ENCODE measurements around the gene LGALS1.

GRCh38 chr22:37625737-37626136, 49.7 kb upstream of the LGALS1 start:
- TF ChIP-seq JUND (IDR thresholded peaks at IDR 0.05) (no peak), POLR2AphosphoS5 (IDR thresholded peaks at IDR 0.05; ENCODE audit: low read depth, low read length) (no peak), EP300 (IDR thresholded peaks at IDR 0.05; ENCODE audit: borderline replicate concordance in 1 of 2, low read depth in 1 of 2, low read length in 1 of 2) (no peak), MAX (IDR thresholded peaks at IDR 0.05; ENCODE audit: low read depth) (no peak), GABPA (IDR thresholded peaks at IDR 0.05; ENCODE audit: low read depth) (no peak)
- TF ChIP-seq, protein P1, sequence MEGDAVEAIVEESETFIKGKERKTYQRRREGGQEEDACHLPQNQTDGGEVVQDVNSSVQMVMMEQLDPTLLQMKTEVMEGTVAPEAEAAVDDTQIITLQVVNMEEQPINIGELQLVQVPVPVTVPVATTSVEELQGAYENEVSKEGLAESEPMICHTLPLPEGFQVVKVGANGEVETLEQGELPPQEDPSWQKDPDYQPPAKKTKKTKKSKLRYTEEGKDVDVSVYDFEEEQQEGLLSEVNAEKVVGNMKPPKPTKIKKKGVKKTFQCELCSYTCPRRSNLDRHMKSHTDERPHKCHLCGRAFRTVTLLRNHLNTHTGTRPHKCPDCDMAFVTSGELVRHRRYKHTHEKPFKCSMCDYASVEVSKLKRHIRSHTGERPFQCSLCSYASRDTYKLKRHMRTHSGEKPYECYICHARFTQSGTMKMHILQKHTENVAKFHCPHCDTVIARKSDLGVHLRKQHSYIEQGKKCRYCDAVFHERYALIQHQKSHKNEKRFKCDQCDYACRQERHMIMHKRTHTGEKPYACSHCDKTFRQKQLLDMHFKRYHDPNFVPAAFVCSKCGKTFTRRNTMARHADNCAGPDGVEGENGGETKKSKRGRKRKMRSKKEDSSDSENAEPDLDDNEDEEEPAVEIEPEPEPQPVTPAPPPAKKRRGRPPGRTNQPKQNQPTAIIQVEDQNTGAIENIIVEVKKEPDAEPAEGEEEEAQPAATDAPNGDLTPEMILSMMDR (IDR thresholded peaks at IDR 0.05) = no peak
- TF ChIP-seq, protein P2, sequence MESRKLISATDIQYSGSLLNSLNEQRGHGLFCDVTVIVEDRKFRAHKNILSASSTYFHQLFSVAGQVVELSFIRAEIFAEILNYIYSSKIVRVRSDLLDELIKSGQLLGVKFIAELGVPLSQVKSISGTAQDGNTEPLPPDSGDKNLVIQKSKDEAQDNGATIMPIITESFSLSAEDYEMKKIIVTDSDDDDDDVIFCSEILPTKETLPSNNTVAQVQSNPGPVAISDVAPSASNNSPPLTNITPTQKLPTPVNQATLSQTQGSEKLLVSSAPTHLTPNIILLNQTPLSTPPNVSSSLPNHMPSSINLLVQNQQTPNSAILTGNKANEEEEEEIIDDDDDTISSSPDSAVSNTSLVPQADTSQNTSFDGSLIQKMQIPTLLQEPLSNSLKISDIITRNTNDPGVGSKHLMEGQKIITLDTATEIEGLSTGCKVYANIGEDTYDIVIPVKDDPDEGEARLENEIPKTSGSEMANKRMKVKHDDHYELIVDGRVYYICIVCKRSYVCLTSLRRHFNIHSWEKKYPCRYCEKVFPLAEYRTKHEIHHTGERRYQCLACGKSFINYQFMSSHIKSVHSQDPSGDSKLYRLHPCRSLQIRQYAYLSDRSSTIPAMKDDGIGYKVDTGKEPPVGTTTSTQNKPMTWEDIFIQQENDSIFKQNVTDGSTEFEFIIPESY (IDR thresholded peaks at IDR 0.05; ENCODE audit: borderline replicate concordance, low read depth) = no peak
- TF ChIP-seq, protein P3, sequence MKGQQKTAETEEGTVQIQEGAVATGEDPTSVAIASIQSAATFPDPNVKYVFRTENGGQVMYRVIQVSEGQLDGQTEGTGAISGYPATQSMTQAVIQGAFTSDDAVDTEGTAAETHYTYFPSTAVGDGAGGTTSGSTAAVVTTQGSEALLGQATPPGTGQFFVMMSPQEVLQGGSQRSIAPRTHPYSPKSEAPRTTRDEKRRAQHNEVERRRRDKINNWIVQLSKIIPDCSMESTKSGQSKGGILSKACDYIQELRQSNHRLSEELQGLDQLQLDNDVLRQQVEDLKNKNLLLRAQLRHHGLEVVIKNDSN (IDR thresholded peaks at IDR 0.05; ENCODE audit: borderline replicate concordance, low read depth) = no peak
- TF ChIP-seq, protein P4, sequence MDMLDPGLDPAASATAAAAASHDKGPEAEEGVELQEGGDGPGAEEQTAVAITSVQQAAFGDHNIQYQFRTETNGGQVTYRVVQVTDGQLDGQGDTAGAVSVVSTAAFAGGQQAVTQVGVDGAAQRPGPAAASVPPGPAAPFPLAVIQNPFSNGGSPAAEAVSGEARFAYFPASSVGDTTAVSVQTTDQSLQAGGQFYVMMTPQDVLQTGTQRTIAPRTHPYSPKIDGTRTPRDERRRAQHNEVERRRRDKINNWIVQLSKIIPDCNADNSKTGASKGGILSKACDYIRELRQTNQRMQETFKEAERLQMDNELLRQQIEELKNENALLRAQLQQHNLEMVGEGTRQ (IDR thresholded peaks at IDR 0.05; ENCODE audit: borderline replicate concordance, low read depth, low read length) = no peak
